ENCODE measurements around the gene KIAA1671.

KIAA1671 gene

GRCh38 chr22:25153961-25154666 lies 201.6 kb downstream of the KIAA1671 start:
- DNase-seq: no peak

GRCh38 chr22:25154667-25154999 lies 202.1 kb downstream of the KIAA1671 start:
- DNase-seq: no peak

GRCh38 chr22:25156736-25157135 lies 204.2 kb downstream of the KIAA1671 start:
- DNase-seq: no peak

- DNase-seq: no peak
These were observed 206.5 kb downstream of the KIAA1671 start for GRCh38 chr22:25159028-25159427.

GRCh38 chr22:25160120-25160996 lies 207.8 kb downstream of the KIAA1671 start:
- no peak for DNase-seq

GRCh38 chr22:25161017-25161915 lies 208.8 kb downstream of the KIAA1671 start:
- DNase-seq: no peak

GRCh38 chr22:25161916-25162530 lies 209.5 kb downstream of the KIAA1671 start:
- no peak for DNase-seq

GRCh38 chr22:25162561-25162960 lies 210.0 kb downstream of the KIAA1671 start:
- DNase-seq: no peak

GRCh38 chr22:25165785-25166184 lies 213.3 kb downstream of the KIAA1671 start:
- DNase-seq: no peak

GRCh38 chr22:25166266-25167040 lies 213.9 kb downstream of the KIAA1671 start:
- DNase-seq: no peak

- DNase-seq: no peak
These were observed 214.6 kb downstream of the KIAA1671 start for GRCh38 chr22:25167082-25167481.

- no peak for DNase-seq
These were observed 215.5 kb downstream of the KIAA1671 start for GRCh38 chr22:25167834-25168601.

- DNase-seq: no peak
These were observed 216.9 kb downstream of the KIAA1671 start for GRCh38 chr22:25169278-25170031.

GRCh38 chr22:25170426-25170980 lies 218.0 kb downstream of the KIAA1671 start:
- DNase-seq: no peak

GRCh38 chr22:25172153-25172552 lies 219.6 kb downstream of the KIAA1671 start:
- no peak for DNase-seq

- no peak for DNase-seq
These were observed 221.8 kb downstream of the KIAA1671 start for GRCh38 chr22:25174156-25174887.

- no peak for DNase-seq
These were observed 222.4 kb downstream of the KIAA1671 start for GRCh38 chr22:25174888-25175411.

- no peak for DNase-seq
These were observed 223.7 kb downstream of the KIAA1671 start for GRCh38 chr22:25176175-25176574.

- no peak for DNase-seq
These were observed 224.3 kb downstream of the KIAA1671 start for GRCh38 chr22:25176799-25177198.

Measured in DMS79 treated with DMSO at 0.1 percent for 48 hours (cell line).